Trophoblast cell (in vitro differentiated cells and primary cell): ENCODE measurements around the gene EIF4E3.
A peak's percentile ranks its signal among the peaks of the same experiment; 100 is the strongest.

ENCODE experiments used
- DNase-seq, 2 donors: peaks; one replicate each; pipeline ENCODE4 v3.0.0-alpha.2; 2016
- H2AFZ ChIP-seq: 2 replicates; pipeline ENCODE4 v1.6.1; 2013; ENCODE audit warnings: low read length, moderate library complexity, mild to moderate bottlenecking; ENCODE audit not compliant: insufficient read depth, poor library complexity
- H2AK5ac ChIP-seq: 2 replicates; pipeline ENCODE4 v1.6.1; 2013; ENCODE audit warnings: mild to moderate bottlenecking, low read length
- H2BK120ac ChIP-seq: 2 replicates; pipeline ENCODE4 v1.6.1; 2013; ENCODE audit warnings: low read length, mild to moderate bottlenecking, moderate library complexity; ENCODE audit not compliant: insufficient read depth, poor library complexity
- H2BK12ac ChIP-seq: 2 replicates; pipeline ENCODE4 v1.6.1; 2013; ENCODE audit warnings: mild to moderate bottlenecking, low read length, moderate library complexity
- H2BK5ac ChIP-seq: 2 replicates; pipeline ENCODE4 v1.6.1; 2013; ENCODE audit warnings: low read length, low read depth, moderate library complexity, mild to moderate bottlenecking; ENCODE audit not compliant: poor library complexity
- H3K14ac ChIP-seq: 2 replicates; pipeline ENCODE4 v1.6.1; 2013; ENCODE audit warnings: mild to moderate bottlenecking, low read length
- H3K18ac ChIP-seq: 2 replicates; pipeline ENCODE4 v1.6.1; 2013; ENCODE audit warnings: mild to moderate bottlenecking, low read length
- H3K23ac ChIP-seq: 2 replicates; pipeline ENCODE4 v1.6.1; 2013; ENCODE audit warnings: low read length
- H3K27ac ChIP-seq: 2 replicates; pipeline ENCODE4 v1.5.1; 2013; ENCODE audit warnings: low read depth, mild to moderate bottlenecking, inconsistent platforms, low read length, moderate library complexity
- H3K27me3 ChIP-seq: 2 replicates; pipeline ENCODE4 v1.6.1; 2013; ENCODE audit warnings: inconsistent platforms, mild to moderate bottlenecking, low read length, moderate library complexity; ENCODE audit not compliant: insufficient read depth
- H3K36me3 ChIP-seq, 2 experiments: 1 replicate in 1 of 2; 2 replicates in 1 of 2; pipeline ENCODE4 v1.6.1; 2013; ENCODE audit warnings: low read length in 2 of 2, mild to moderate bottlenecking in 2 of 2, moderate library complexity in 1 of 2; ENCODE audit not compliant: insufficient read depth in 2 of 2, control insufficient read depth in 1 of 2
- H3K4ac ChIP-seq: 2 replicates; pipeline ENCODE4 v1.6.1; 2013; ENCODE audit warnings: low read depth, mild to moderate bottlenecking, low read length, moderate library complexity
- H3K4me1 ChIP-seq, 2 experiments: 1 replicate in 1 of 2; 2 replicates in 1 of 2; pipeline ENCODE4 v1.6.1; 2013; ENCODE audit warnings: low read length in 2 of 2, mild to moderate bottlenecking in 2 of 2, moderate library complexity in 1 of 2; ENCODE audit not compliant: insufficient read depth in 2 of 2, control insufficient read depth in 1 of 2
- H3K4me2 ChIP-seq: 2 replicates; pipeline ENCODE4 v1.6.1; 2013; ENCODE audit warnings: inconsistent platforms, mild to moderate bottlenecking, low read length, moderate library complexity
- H3K4me3 ChIP-seq: 2 replicates; pipeline ENCODE4 v1.5.1; 2013; ENCODE audit warnings: mild to moderate bottlenecking, low read depth, low read length, inconsistent platforms
- H3K79me1 ChIP-seq: one replicate; pipeline ENCODE4 v1.6.1; 2013; ENCODE audit warnings: low read length
- H3K79me2 ChIP-seq: 2 replicates; pipeline ENCODE4 v1.6.1; 2013; ENCODE audit warnings: low read length, mild to moderate bottlenecking; ENCODE audit not compliant: control insufficient read depth, insufficient read depth, poor library complexity
- H3K9ac ChIP-seq: 2 replicates; pipeline ENCODE4 v1.6.1; 2013; ENCODE audit warnings: mild to moderate bottlenecking, low read length
- H3K9me3 ChIP-seq: 2 replicates; pipeline ENCODE4 v1.6.1; 2013; ENCODE audit warnings: low read depth, mild to moderate bottlenecking, control low read depth, inconsistent platforms, low read length; ENCODE audit not compliant: insufficient read depth
- H4K12ac ChIP-seq: 2 replicates; pipeline ENCODE4 v1.6.1; 2013; ENCODE audit warnings: low read depth, mild to moderate bottlenecking, low read length, moderate library complexity
- H4K8ac ChIP-seq: 2 replicates; pipeline ENCODE4 v1.6.1; 2013; ENCODE audit warnings: low read depth, mild to moderate bottlenecking, low read length, moderate library complexity
- H4K91ac ChIP-seq: one replicate; pipeline ENCODE4 v1.6.1; 2013; ENCODE audit warnings: low read depth, mild to moderate bottlenecking, low read length, moderate library complexity
- WGBS: extraction: QIAGEN DNeasy Blood & Tissue Kit; methylation state at CpG from one replicate; pipeline ENCODE4 v1.1.7; 2013; ENCODE audit warnings: missing lambda C conversion rate; ENCODE audit not compliant: insufficient read length, insufficient coverage; ENCODE audit errors: extremely low coverage; 5-methylcytosine and 5-hydroxymethylcytosine counted together

EIF4E3 gene

DNA sequence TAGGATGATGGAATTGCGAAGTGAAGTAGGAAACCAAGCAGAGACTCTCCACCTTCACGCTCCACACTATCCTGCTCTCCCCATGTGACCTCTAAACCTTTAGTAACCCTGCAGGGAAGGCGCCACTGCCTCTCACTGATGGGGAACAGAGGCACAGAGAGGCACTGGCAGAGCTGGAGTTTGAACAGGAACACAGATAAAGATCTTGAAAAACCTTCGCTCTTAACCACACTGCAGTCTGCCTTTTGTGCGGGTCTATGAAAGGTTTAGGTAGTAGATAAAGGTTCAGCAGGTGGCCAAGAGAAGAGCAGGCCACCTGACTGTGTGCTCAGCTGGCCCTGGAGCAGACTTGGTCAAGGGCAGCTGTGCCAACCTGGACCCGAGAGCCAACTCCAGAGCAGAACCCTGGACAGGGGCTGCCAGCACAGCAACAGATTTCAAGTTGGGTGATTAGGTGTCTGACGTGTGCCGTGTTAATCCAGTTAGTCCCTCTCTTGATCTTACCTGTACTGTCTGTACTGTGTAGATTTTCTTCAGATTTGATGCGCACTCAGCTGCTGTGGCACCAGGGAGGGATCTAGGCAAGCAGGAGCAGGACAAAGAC is 15.2 kb downstream of the EIF4E3 start:
- Histone ChIP-seq H3K27ac (no peak overlapping the region), H3K9ac (no peak overlapping the region), H3K14ac (no peak overlapping the region), H2BK5ac (no peak overlapping the region), H2BK120ac (no peak overlapping the region), H3K9me3 (no peaks in the 10 kb centered on the region), H3K4me1 (no peaks in the 10 kb centered on the region), H3K18ac (no peak overlapping the region), H3K4ac (no peak overlapping the region), H2AK5ac (no peak overlapping the region), H3K79me2 (no peaks in the 10 kb centered on the region), H3K23ac (no peak overlapping the region), H3K36me3 (no peaks in the 10 kb centered on the region), H4K8ac (no peak overlapping the region), H4K12ac (no peak overlapping the region), H4K91ac (no peak overlapping the region), H2AFZ (no peak overlapping the region), H3K79me1 (no peaks in the 10 kb centered on the region), H3K4me2 (no peak overlapping the region), H3K27me3 (no peaks in the 10 kb centered on the region), H3K4me3 (no peak overlapping the region), H2BK12ac (no peak overlapping the region)
- DNase-seq, result no peak
- no CpG with 5 or more reads among the region's 9 CpGs for WGBS

DNA sequence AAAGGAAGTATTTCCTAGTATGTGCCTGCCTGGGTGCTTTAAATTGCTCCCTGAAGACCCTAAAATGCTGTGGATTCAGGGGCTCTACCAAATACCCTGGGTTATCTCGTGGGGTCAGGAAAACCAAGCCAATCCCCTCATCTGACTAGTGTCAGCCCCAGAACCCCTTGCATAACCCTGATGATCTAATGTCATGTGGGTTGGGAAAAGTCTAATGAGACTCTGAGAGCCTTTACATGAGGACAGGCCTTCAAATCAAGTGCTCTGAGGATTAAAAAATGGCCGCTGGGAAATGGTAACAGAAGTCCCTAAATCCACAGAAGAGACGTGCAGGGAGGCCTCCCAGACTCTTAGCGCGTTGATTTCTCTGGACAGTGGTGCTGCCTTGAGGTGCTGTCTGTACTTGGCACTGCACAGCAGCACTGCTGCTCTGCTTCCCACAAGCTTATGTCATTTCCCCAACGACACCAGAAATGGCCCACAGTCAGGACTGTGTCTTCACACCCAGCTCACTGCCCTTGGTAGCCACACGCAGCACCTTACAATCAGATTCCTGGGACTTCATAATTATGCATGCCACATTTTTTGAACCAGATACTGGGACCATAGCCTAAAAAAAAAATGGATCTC is 16.6 kb downstream of the EIF4E3 start:
- Histone ChIP-seq H3K79me2 (no peaks in the 10 kb centered on the region), H3K27me3 (no peaks in the 10 kb centered on the region), H3K23ac (peak overlapping the region; percentile 11), H3K79me1 (no peaks in the 10 kb centered on the region), H3K36me3 (no peaks in the 10 kb centered on the region), H3K27ac (no peak overlapping the region), H3K4me3 (no peak overlapping the region), H2AK5ac (no peak overlapping the region), H2AFZ (no peak overlapping the region), H3K4me1 (peaks cover 4 to 5% of the 10 kb centered on the region in 2 experiments), H3K14ac (no peak overlapping the region), H3K9me3 (no peaks in the 10 kb centered on the region), H3K4ac (no peak overlapping the region), H4K12ac (no peak overlapping the region), H4K91ac (no peak overlapping the region), H2BK12ac (no peak overlapping the region), H3K4me2 (no peak overlapping the region), H2BK5ac (no peak overlapping the region), H4K8ac (no peak overlapping the region), H3K18ac (no peak overlapping the region), H3K9ac (no peak overlapping the region), H2BK120ac (no peak overlapping the region)
- WGBS, result no CpG with 5 or more reads among the region's 7 CpGs
- DNase-seq, result no peak

DNA sequence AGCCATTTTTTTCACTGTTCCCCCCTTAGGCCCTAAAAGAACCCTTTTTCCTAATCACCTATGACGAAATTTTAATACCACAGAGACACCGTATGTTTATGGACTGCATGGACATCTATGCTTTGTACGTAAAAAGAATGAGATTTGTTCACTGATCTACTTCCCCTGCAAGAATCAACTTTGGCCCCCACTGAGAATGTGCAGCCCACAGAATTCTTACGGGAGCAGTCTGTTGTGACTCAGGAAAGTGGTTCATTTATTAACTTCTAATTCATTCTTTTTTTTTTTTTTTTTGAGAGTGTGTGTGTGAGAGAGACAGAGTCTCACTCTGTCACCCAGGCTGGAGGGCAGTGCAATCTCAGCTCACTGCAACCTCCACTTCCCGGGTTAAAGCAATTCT is 17.6 kb downstream of the EIF4E3 start:
- no peak overlapping the region for H3K4me2 ChIP-seq
- no peak for DNase-seq
- H4K8ac ChIP-seq, result no peak overlapping the region
- no peak overlapping the region for H2AFZ ChIP-seq
- H3K4ac ChIP-seq, result no peak overlapping the region
- no peak overlapping the region for H3K18ac ChIP-seq
- peaks cover 8 to 9% of the 10 kb centered on the region in 2 experiments for H3K4me1 ChIP-seq
- H3K27me3 ChIP-seq, result no peaks in the 10 kb centered on the region
- H4K91ac ChIP-seq, result no peak overlapping the region
- H4K12ac ChIP-seq, result no peak overlapping the region
- no peaks in the 10 kb centered on the region for H3K36me3 ChIP-seq
- peaks cover 2% of the 10 kb centered on the region for H3K79me2 ChIP-seq
- no peak overlapping the region for H3K23ac ChIP-seq
- no peak overlapping the region for H2BK120ac ChIP-seq
- H2BK5ac ChIP-seq, result no peak overlapping the region
- no CpG with 5 or more reads among the region's 5 CpGs for WGBS
- H3K14ac ChIP-seq, result no peak overlapping the region
- H2BK12ac ChIP-seq, result no peak overlapping the region
- no peak overlapping the region for H3K9ac ChIP-seq
- no peaks in the 10 kb centered on the region for H3K9me3 ChIP-seq
- H3K4me3 ChIP-seq, result no peak overlapping the region
- H2AK5ac ChIP-seq, result no peak overlapping the region
- H3K27ac ChIP-seq, result no peak overlapping the region
- peaks cover 3% of the 10 kb centered on the region for H3K79me1 ChIP-seq

DNA sequence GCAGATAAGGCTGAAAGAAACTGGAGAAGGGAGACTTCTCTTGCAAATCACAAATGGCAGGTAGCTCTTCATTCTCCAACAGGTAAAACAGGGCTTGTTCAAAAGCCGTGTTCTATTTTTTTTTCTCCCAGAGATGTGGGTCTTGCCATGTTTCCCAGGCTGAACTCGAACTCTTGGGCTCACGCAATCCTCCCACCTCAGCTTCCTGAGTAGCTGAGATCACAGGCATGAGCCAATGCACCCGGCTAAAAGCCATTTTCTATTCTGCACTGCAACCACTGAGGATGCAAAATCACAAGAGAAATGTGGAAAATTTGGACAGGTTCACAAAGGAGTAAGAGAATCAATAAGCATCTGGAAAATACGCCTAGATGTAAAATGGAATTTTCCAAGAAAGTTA is 19.5 kb downstream of the EIF4E3 start:
- peaks cover 9 to 10% of the 10 kb centered on the region in 2 experiments for H3K4me1 ChIP-seq
- no peak overlapping the region for H4K12ac ChIP-seq
- H3K79me1 ChIP-seq, result peaks cover 3% of the 10 kb centered on the region
- H2AFZ ChIP-seq, result no peak overlapping the region
- no peak overlapping the region for H2AK5ac ChIP-seq
- no peak for DNase-seq
- H3K9me3 ChIP-seq, result no peaks in the 10 kb centered on the region
- no peak overlapping the region for H2BK120ac ChIP-seq
- H4K8ac ChIP-seq, result no peak overlapping the region
- no peak overlapping the region for H3K14ac ChIP-seq
- peaks cover 2% of the 10 kb centered on the region for H3K79me2 ChIP-seq
- no peak overlapping the region for H3K27ac ChIP-seq
- no CpG with 5 or more reads among the region's 5 CpGs for WGBS
- H3K23ac ChIP-seq, result no peak overlapping the region
- no peak overlapping the region for H3K4me3 ChIP-seq
- no peak overlapping the region for H3K9ac ChIP-seq
- no peak overlapping the region for H3K4ac ChIP-seq
- H2BK5ac ChIP-seq, result no peak overlapping the region
- H4K91ac ChIP-seq, result no peak overlapping the region
- H3K18ac ChIP-seq, result no peak overlapping the region
- H2BK12ac ChIP-seq, result no peak overlapping the region
- no peaks in the 10 kb centered on the region for H3K27me3 ChIP-seq
- no peaks in the 10 kb centered on the region for H3K36me3 ChIP-seq
- H3K4me2 ChIP-seq, result no peak overlapping the region
